Stomach (tissue), 4 donors: ENCODE data around the gene CREBBP.

Source experiments
- CTCF ChIP-seq, 7 experiments: fragments of 450-650 bp in 4 of 7; fragments of 200-600 bp in 3 of 7; sonication (generic) in 3 of 7; IDR thresholded peaks; one replicate each; pipeline ENCODE4 v1.5.1; 2016 to 2019; ENCODE audit warnings: antibody characterized with exemption in 7 of 7, control low read depth in 2 of 7, mild to moderate bottlenecking in 1 of 7
- POLR2A ChIP-seq, 4 donors: fragments of 450-650 bp; IDR thresholded peaks; one replicate each; pipeline ENCODE4 v1.6.1; 2016; ENCODE audit warnings: antibody characterized with exemption in 4 of 4, control low read depth in 2 of 4, mild to moderate bottlenecking in 1 of 4, moderate library complexity in 1 of 4
- POLR2AphosphoS5 ChIP-seq, 3 donors: sonication (generic); formaldehyde crosslinking; IDR thresholded peaks; one replicate each; pipeline ENCODE4 v1.6.1; 2016; ENCODE audit warnings: antibody characterized with exemption in 3 of 3

DNA sequence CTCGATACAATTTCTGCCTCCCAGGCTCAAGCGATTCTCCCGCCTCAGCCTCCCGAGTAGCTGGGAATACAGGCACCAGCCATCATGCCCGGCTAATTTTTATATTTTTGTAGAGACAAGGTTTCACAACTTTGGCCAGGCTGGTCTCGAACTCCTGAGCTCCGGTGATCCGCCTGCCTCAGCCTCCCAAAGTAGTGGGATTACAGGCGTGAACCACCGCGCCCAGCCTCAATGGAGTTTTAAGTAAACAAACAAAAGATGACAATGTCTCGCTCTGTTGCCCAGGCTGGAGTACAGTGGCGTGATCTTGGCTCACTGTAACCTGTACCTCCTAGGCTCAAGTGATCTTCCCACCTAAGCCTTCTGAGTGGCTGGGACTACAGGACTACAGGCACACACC, 110.6 kb downstream of the CREBBP start:
- no peak for TF ChIP-seq CTCF (IDR thresholded peaks at IDR 0.05)
- no peak for TF ChIP-seq POLR2A (IDR thresholded peaks at IDR 0.05)
- TF ChIP-seq POLR2AphosphoS5 (IDR thresholded peaks at IDR 0.05) = no peak
